ENCODE results near the gene CCDC77.

DNA sequence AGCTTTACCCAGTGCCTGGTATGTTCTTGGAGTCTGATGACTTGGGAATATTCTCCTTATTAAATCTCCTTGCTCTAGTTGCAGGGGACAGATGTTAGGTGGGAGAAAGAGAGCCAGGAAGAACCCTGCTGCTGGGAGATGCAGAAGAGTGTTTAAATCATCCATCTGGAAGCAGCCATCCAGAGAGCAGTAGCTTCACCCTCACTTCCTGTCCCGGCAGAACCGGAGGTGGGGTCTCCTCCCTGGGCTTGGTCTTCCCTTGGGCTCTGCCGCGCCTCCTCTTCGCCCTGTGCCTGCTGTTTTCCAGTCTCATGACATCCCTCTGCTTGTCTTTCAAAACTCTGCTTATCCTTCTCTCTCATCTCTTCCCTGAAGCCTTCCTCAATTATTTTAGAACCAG is 73.8 kb downstream of the CCDC77 start:
- TF ChIP-seq, protein P1, sequence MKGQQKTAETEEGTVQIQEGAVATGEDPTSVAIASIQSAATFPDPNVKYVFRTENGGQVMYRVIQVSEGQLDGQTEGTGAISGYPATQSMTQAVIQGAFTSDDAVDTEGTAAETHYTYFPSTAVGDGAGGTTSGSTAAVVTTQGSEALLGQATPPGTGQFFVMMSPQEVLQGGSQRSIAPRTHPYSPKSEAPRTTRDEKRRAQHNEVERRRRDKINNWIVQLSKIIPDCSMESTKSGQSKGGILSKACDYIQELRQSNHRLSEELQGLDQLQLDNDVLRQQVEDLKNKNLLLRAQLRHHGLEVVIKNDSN (IDR thresholded peaks at IDR 0.05) = no peak
- no peak for TF ChIP-seq CEBPB (IDR thresholded peaks at IDR 0.05)
